Sciatic nerve (tissue), 2 donors: ENCODE results near the gene SYNE4. TPM values are rescaled to one million over a fixed set of nuclear protein-coding genes. Genes with fewer than 3 reads are reported as not detected.
"Not testable (repeated sequence)": the region's sequence is repeated elsewhere in the genome, so short reads cannot be mapped to it uniquely, and the experiment has no call there.

Experiments used
- ATAC-seq: fragments of 200-7000 bp; cut with Tn5 transposase; one replicate; pipeline ENCODE4 v1.9.1; 2020; ENCODE audit warnings: mild to moderate bottlenecking, moderate library complexity
- DNase-seq: peaks from one replicate; pipeline ENCODE4 v3.0.0-alpha.2; 2020; ENCODE audit warnings: low spot score
- intact Hi-C: fragments of 100-400 bp; cut with DNase I; formaldehyde crosslinking; loops from one replicate; pipeline ENCODE4 v1.14.2; 2022
- total RNA-seq: library from RNA; stranded (reverse); fragmentation: NEBNext Ultra II Directional; extraction: Animal tissue kit (Norgen Biotek cat#: 25700); gene quantifications from one replicate; pipeline ENCODE4 v1.2.1, GENCODE V29; 2021
- donor health status: DM: no; HTN: no; CAD: no.
- donor health status: DM: no; HTN: no; CAD: no.

SYNE4 gene
- total RNA-seq = 0.67 TPM

GRCh38 chr19:36008336-36008978 is at the start of gene SYNE4:
Gene SYNE4 (minus strand): TSS chr19:36008813. CDS start chr19:36008681, 132 bp downstream.
- ATAC-seq (no peak), DNase-seq (no peak)
- intact Hi-C loops = no loop called here

DNA sequence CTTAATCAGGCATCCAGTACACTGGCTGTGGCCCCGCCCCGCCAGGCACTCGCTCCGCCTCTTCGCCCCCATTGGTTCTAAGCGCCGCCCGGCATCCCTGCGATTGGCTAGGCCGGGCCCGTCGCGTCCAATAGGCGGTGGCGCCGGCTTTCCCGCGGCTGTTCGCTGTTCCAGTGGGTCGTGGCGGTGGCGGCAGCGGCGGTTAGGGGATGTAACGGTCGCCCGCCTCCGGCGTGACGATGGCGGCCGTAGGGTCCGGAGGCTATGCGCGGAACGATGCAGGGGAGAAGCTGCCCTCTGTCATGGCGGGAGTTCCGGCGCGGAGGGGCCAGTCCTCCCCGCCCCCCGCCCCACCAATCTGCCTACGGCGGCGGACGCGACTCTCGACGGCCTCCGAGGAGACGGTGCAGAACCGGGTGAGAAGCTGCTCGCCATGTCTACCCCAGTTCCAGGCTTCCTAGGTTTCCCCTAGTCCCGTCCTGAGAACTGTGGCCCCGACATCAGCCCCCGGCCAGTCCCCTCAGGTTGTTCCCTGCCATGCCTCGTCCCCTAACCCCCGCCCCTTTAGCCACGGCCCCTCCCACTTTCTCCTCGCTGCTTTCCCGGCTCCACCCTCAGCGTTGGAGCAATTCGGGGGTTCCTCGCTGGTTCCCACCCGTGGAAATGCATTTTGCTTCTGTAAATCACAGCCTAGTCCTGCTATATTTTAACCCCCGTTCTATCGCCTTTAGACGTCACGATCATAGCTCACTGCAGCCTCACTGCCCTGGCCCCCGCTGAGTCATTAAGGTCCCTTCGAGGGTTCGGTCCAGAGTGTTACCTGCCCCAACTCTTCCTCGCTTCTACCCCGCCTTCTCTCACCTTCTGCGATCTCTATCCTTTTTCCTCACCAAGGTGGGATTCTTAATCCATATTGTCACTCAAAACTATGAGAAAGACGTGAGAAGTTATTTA is 46.4 kb upstream of the SYNE4 start, which contains the start of gene WDR62:
TSS of gene WDR62 (plus strand) at position 165 of the 954 bp plus-strand sequence. CDS start at position 240, 75 bp downstream.
- intact Hi-C loops = loop anchor here (10.0 kb wide), 2 partner anchors 110 to 680 kb away; no protein-coding TSS in a partner anchor
- peak; percentile 97 for DNase-seq
- peak; percentile 91 for ATAC-seq

GRCh38 chr19:36054119-36054732 is 45.6 kb upstream of the SYNE4 start, which contains the start of gene THAP8:
Gene THAP8 (minus strand): TSS chr19:36054285. CDS start chr19:36054217, 68 bp downstream.
- intact Hi-C loops = loop anchor here (10.0 kb wide), 2 partner anchors 111 to 681 kb away; no protein-coding TSS in a partner anchor
- ATAC-seq (peak; percentile 97), DNase-seq (peak; percentile 100)

DNA sequence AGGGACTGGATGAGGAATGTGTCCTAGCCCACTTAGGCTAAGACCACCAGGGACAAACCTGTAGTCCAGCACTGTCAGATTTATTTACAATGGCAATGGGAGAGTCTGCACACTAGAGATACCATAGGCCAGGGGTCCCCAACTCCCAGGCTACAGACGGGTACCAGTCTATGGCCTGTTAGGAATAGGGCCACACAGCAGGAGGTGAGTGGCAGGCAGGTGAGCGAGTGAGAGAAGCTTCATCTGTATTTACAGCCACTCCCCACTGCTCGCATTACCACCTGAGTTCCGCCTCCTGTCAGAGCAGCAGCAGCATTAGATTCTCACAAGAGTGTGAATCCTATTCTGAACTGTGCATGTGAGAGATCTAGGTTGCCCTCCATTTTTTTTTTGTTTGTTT is 43.0 kb upstream of the SYNE4 start:
- ATAC-seq (no peak), DNase-seq (no peak)
- intact Hi-C loops = loop anchor here (10.0 kb wide), 2 partner anchors 113 to 683 kb away; no protein-coding TSS in a partner anchor

DNA sequence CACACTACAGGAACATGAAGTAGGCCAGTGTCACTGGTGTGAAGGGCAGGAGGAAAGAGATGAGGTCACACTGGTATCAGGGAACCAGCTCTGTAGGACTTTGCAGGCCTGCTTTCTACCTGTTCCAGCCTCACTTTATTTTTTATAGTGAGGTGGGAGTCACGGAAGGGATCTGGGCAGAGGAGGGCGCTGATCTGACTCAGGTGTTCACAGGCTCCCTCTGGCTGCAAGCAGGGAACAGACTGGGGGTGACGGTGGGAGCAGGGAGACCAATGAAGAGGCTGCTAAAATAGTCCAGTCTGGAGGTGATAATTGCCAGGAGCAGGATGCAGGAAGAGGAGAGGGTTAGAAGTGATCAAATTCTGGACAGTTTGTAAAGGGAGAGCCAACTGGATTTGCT is 42.6 kb upstream of the SYNE4 start:
- DNase-seq = no peak
- no peak for ATAC-seq
- intact Hi-C loops = loop anchor here (10.0 kb wide), 2 partner anchors 114 to 684 kb away; no protein-coding TSS in a partner anchor

DNA sequence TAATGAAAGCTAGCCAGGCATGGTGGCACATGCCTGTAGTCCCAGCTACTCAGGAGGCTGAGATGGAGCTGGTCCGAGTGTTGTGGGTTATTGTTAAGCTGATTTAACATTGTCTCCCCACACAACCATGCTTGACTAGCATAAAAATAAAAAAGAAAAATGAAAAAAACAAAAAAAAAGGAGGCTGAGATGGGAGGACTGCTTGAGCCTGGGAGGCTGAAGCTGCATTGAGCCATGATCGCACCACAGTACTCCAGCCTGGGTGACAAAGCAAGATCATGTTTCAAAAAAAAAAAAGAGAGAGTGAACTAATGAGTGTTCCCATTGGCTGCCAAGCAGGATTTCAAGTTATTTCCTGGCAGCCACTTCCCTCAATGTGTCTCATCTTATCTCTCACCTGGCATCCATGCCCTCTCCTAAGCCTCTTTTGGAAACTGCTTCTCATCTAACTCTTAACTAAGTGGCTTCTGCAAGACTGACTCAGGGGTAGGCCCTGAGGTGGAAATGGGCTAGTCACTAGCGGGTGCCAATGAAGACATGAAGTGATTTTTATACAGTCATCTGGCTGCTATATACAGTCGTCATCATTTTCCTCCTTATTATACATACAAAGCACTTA is 40.6 kb upstream of the SYNE4 start:
- ATAC-seq (no peak), DNase-seq (no peak)
- intact Hi-C loops = no loop called here

DNA sequence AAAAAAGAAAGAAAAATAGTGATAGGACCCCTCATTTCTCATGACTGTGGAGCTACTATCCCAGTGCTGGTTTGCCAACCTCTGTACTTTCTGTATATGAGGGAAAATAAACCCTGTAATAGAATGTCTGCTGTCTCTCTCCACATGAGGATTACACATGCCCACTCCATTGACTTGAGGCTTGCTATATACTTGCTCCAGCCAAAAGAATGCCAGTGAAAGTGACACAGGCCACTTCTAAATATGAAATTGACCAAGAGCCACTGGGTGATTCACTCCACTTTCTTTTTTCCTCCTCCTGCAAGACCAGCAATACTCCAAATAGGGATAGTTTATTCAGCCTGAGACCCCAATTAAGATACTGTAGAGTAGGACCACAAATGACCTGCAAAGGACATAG is 39.2 kb upstream of the SYNE4 start:
- ATAC-seq (no peak), DNase-seq (no peak)
- intact Hi-C loops = no loop called here

DNA sequence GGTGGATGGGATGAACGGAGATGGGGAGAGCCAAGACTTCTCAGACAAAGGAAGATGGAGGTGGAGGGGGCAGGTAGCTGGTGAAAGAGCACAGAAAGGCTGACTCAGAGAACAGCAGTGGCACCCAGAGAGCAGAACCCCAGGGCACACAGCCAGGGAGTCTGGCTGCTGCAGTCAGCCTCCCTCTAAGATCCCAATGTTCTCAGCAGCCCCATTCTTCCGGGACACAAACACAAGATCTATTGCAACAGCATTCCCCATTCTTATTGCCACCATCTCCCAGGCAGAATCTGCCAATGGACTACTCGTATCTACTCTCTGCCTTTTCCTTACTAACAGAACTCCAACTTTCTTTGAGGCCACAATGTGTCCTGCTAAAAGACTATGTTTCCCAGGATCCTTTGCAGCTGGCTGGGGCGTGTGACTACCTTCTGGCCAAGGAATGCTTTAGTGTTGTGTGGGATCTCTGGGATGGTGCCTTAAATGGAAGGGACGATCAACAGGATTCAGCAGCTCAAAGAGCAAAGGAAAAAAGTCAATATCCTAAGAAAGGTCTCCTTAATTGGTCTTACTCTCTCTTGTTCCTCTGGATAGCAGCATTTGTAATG is 37.9 kb upstream of the SYNE4 start:
- ATAC-seq (no peak), DNase-seq (no peak)
- intact Hi-C loops = no loop called here

- no peak for ATAC-seq
- no peak for DNase-seq
- intact Hi-C loops = no loop called here
Measured at GRCh38 chr19:36043952-36044351, 35.3 kb upstream of the SYNE4 start.

DNA sequence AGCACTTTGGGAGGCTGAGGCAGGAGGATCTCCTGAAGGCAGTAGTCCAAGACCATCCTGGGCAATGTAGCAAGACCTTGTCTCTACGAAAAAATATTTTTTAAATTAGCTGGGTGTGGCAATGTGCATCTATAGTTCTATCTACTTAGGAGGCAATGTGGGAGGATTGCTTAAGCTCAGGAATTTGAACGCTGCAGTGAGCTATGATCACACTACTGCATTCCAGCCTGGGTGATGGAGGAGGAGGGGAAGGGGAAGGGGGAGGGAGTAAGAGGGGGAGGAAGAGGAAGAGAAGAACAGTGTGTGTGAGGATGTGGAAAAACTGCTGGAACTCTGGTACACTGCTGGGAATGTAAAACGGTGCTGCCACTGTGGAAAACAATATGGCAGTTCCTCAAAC is 33.2 kb upstream of the SYNE4 start:
- peak; percentile 69 for ATAC-seq
- no peak for DNase-seq
- intact Hi-C loops = no loop called here

- intact Hi-C loops, ATAC-seq, DNase-seq: not testable (repeated sequence)
Measured at GRCh38 chr19:36041092-36041491, 32.5 kb upstream of the SYNE4 start.

DNA sequence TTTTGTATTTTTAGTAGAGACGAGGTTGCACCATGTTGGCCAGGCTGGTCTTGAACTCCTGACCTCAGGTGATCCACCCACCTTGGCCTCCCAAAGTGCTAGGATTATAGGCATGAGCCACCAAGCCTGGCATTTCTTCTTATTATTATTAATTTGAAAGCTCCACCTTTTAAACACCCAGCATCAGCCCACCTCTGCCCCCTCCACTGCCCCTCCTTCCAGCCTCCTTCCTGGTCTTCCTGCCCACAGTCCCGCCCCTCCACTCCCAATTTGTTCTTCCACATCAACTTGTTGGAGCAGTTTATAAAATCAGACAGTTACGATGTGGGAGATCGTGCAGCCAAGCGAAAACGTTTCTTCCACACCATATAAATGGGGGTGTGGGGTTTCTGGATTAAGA is 31.9 kb upstream of the SYNE4 start:
- ATAC-seq = no peak
- intact Hi-C loops = no loop called here
- no peak for DNase-seq

DNA sequence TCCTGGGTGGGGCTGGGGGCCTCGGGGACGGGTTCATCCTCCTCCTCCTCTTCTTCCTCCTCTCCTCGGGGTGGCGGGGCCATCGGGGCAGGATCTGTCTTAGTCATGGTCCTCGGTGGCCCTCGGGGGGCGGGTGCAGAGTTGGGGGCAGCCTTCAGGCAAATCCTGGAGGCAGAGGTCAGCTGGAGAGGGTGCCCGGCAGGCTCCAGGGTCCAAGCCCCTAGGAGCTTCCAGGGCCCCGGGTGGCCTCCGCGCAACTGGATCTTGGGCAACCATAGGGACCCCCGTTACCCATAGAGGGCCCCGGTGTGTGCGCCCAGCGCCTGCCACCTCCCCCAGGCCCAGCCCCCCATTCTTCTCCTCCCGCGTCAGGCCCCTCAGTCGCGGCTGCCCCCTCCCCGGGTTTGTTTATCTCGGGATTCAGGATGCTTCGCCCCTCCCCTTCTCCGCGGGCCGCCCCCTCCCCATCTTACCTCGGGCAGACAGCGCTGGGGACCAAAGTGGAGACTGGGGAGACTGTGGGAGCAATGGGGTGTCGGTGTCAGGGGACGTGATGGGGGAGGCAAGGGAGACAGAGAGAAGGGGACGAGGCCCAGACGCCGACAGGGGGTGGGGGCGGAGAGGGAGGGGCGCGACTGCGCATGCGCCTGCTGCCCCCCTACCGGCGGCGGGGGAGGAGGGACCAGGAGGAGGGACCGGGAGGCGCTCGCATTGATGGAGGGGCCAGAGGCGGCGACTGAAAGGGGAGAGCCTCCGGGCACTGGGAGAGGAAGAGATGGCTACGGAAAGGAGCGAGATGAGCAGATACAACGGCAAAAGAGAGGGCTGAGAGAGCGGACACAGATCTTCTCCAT is 23.9 kb upstream of the SYNE4 start, which contains the start of gene CLIP3:
TSS of gene CLIP3 (minus strand) at position 623 of the 854 bp plus-strand sequence. CDS start at position 107, 516 bp downstream.
- peak; percentile 89 for DNase-seq
- intact Hi-C loops = no loop called here
- peak; percentile 94 for ATAC-seq

DNA sequence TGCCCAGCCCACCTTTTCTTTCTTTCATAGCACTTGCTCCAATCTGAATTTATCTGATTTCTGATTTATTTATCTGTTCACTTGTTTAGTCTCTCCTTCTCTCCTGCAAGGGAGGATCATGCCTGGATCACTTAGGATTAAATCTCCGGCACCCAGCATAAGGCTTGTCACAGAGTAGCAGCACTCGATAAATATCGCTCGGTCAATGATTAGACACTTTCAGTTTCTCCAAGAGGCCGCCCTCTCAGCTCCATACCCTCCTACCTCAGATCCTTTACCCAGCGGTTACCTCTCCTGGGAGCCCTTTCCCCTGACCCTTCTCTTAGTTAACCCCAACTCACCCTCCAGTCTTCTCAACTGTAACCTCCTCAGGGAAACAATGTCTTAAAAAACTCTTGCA is 22.7 kb upstream of the SYNE4 start:
- ATAC-seq (no peak), DNase-seq (no peak)
- intact Hi-C loops = no loop called here

DNA sequence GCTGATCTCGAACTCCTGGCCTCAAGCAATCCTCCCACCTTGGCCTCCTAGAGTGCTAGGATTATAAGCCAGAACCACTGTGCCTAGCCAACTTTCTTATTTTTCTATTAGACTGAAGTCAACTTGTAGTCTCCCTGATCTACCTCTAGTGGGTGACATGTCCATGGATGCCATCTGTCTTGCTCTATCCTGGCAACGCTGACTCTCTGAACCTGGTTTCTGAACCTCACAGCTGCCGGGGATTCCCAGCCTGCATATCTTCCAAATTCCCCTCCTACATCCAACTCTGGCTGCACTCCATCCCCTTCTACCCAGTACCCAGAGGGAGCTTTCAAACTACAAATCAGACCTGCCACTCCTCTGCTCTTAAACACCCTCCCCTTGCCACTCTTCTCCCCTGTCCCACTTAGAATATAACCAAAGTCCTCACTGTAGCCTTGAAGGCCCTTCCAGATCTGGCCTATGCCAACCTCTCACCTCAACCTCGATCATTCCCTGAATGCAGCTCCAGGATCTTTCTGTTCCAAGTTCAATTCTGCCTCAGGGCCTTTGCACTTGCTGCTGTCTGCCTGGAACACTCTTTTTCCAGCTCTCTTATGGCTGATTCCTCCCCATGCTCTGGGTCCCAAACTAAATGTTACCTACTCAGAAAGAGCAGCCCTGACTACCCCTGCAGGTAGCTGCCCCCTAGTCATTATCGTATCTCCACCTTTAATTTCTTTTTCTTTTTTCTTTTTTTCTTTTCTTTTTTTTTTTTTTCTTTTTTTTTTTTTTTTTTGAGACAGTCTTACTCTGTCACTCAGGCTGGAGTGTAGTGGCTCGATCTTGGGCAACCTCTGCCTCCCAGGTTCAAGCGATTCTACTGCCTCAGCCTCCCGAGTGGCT is 21.9 kb upstream of the SYNE4 start:
- DNase-seq = no peak
- no peak for ATAC-seq
- intact Hi-C loops = no loop called here

DNA sequence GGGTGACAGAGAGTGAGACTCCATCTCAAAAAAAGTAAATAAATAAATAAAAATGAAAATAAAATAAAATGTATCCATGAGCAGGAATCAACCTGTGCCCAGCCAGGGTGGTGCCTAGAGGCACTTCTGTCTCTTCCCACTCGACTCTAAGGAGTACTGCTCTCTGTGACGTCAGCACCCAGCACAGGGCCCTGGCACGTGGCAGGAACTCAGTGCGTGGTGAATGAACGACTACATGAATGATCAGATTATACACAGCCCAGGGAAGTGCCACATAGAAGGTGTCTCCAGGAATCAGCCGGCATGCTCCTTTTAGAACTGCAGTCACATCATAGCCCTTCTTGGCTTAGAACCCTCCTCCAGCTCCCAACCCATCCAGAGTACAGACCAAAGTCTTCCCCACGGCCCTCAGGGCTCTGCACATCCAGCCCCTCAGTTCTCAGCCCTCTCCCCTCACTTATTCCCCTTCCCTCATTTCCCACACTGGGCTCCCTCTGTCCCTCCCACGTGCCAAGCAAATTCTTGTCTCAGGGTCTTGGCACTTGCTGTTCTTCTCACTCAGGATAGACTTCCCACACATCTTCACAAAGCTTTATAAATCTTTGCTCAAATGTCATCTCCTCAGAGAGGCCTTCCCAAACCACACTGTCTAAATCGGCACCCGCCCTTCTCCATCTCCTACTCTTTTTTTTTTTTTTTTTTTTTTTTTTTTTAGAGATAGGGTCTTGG is 19.9 kb upstream of the SYNE4 start:
- intact Hi-C loops = no loop called here
- no peak for ATAC-seq
- DNase-seq = no peak
